Natural killer cell (primary cell): ENCODE results near the gene IP6K2. TPM values are rescaled to one million over a fixed set of nuclear protein-coding genes. Genes with fewer than 3 reads are reported as not detected.
"Not testable (repeated sequence)": the region's sequence is repeated elsewhere in the genome, so short reads cannot be mapped to it uniquely, and the experiment has no call there.

Experiments
- ATAC-seq, 3 donors: fragments of 150-1000 bp in 2 of 3; fragments of 200-7000 bp in 1 of 3; cut with Tn5 transposase; 1 replicate in 1 of 3; 2 replicates in 2 of 3; pipeline ENCODE4 v1.10.0; 2021; ENCODE audit warnings: mild to moderate bottlenecking in 2 of 3, moderate library complexity in 2 of 3
- DNase-seq, 2 donors: peaks; one replicate each; pipeline versions ENCODE4 v3.0.0 to v3.0.0-alpha.2; 2013 to 2021; ENCODE audit warnings: mixed read lengths in 1 of 2
- H3K27ac ChIP-seq: one replicate; pipeline ENCODE4 v1.5.1; 2013; ENCODE audit warnings: mild to moderate bottlenecking, low read length
- H3K27me3 ChIP-seq: one replicate; pipeline ENCODE4 v1.6.1; 2013; ENCODE audit warnings: low read length; ENCODE audit not compliant: control insufficient read depth, insufficient read depth
- H3K36me3 ChIP-seq: one replicate; pipeline ENCODE4 v1.6.1; 2013; ENCODE audit warnings: low read length; ENCODE audit not compliant: control insufficient read depth, insufficient read depth
- H3K4me1 ChIP-seq: one replicate; pipeline ENCODE4 v1.6.1; 2013; ENCODE audit warnings: low read length; ENCODE audit not compliant: control insufficient read depth, insufficient read depth
- H3K4me3 ChIP-seq: one replicate; pipeline ENCODE4 v1.5.1; 2013; ENCODE audit warnings: low read length
- H3K9me3 ChIP-seq: one replicate; pipeline ENCODE4 v1.6.1; 2013; ENCODE audit warnings: low read length; ENCODE audit not compliant: control insufficient read depth, insufficient read depth
- H3K27ac Mint-ChIP-seq, 2 donors: one replicate each; pipeline ENCODE4 v1.8.0; 2022; ENCODE audit warnings: mild to moderate bottlenecking in 2 of 2, mixed read lengths in 2 of 2, moderate library complexity in 1 of 2
- H3K27me3 Mint-ChIP-seq, 2 donors: one replicate each; pipeline ENCODE4 v1.8.0; 2022; ENCODE audit warnings: low read depth in 2 of 2, mixed read lengths in 2 of 2
- H3K36me3 Mint-ChIP-seq: one replicate; pipeline ENCODE4 v1.8.0; 2022; ENCODE audit warnings: mixed read lengths
- H3K4me1 Mint-ChIP-seq, 2 donors: one replicate each; pipeline ENCODE4 v1.8.0; 2022; ENCODE audit warnings: mixed read lengths in 2 of 2
- H3K4me3 Mint-ChIP-seq: one replicate; pipeline ENCODE4 v1.8.0; 2022; ENCODE audit warnings: mild to moderate bottlenecking, moderate library complexity, mixed read lengths
- H3K9me3 Mint-ChIP-seq, 2 donors: one replicate each; pipeline ENCODE4 v1.8.0; 2022; ENCODE audit warnings: mixed read lengths in 2 of 2
- WGBS: methylation state at CpG from one replicate; pipeline ENCODE4 v1.1.7; 2013; ENCODE audit warnings: missing lambda C conversion rate; ENCODE audit not compliant: insufficient coverage; 5-methylcytosine and 5-hydroxymethylcytosine counted together
- intact Hi-C: fragments of 100-400 bp; cut with micrococcal nuclease; formaldehyde crosslinking; loops from one replicate; pipeline ENCODE4 v1.14.2; 2022
- total RNA-seq, 4 donors: library from RNA; stranded (reverse); fragments of 120-200 nt in 1 of 4; gene quantifications; one replicate each; pipeline versions ENCODE4 v1.2.3 to v1.2.4, GENCODE V29; 2013 to 2022
- TF ChIP-seq, protein P1 (sequence below): fragments of 200-600 bp; IDR thresholded peaks from one replicate; pipeline ENCODE4 v1.8.0; 2022; ENCODE audit warnings: antibody characterized with exemption

IP6K2 gene, protein sequence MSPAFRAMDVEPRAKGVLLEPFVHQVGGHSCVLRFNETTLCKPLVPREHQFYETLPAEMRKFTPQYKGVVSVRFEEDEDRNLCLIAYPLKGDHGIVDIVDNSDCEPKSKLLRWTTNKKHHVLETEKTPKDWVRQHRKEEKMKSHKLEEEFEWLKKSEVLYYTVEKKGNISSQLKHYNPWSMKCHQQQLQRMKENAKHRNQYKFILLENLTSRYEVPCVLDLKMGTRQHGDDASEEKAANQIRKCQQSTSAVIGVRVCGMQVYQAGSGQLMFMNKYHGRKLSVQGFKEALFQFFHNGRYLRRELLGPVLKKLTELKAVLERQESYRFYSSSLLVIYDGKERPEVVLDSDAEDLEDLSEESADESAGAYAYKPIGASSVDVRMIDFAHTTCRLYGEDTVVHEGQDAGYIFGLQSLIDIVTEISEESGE
- total RNA-seq: 100 to 1,000 TPM; 140 to 151 (median 148) TPM
- total RNA-seq (2013): 94.1 TPM

DNA sequence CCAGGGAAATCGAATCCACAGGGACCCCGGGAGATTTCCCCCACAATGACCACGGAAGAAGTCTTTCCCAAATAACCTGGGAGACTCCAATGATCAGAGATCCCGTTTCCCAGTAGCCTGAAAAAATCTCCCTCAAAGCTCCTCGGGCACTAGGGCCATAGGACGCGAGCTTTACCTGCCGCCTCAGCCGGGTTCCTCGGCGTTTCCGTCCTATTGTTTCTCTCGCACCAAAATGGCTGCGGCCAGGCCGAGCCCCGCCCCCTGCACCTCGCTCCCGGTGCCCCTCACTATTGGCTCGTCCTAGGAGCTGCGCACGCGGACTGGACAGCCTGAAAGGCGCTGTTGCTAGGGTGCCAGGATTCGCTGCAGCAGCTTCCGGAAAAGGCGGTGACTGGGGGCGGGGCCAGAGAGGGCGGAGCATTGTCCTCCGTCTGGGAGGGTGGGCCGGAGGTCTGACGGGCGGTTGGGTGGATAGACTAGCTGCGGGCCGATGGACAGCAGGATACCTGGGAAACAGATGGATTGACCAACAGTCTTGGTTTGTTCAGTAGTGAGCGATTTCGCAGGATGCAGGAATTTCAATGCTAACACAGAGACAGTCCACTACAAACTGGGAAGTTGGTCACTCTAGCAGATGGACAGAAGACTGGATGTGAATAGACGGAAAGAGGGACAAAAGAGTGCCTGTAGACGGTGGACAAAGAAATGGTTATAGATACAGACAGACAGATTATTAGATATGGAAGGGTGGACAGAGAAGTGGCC is at the start of gene IP6K2:
TSS of gene IP6K2 (minus strand) at position 240 of the 765 bp plus-strand sequence. CDS start 21,930 bp downstream, outside the sequence.
- Mint-ChIP-seq H3K36me3 (no peaks in the 10 kb centered on the region), H3K27me3 (peaks cover 0 to 5% of the 10 kb centered on the region in 2 donors), H3K4me3 (peak within 1 kb of the TSS; percentile 98), H3K27ac (peak within 1 kb of the TSS; percentile 96), H3K9me3 (no peaks in the 10 kb centered on the region), H3K4me1 (peaks cover 37 to 41% of the 10 kb centered on the region in 2 donors)
- intact Hi-C loops: loop anchor here (2.0 kb wide), 3 partner anchors 24 to 52 kb away; partner anchors contain the start of gene NCKIPSD
- Histone ChIP-seq H3K9me3 (no peaks in the 10 kb centered on the region), H3K27ac (peak within 1 kb of the TSS; percentile 82), H3K4me3 (peak within 1 kb of the TSS; percentile 97), H3K36me3 (peaks cover 3% of the 10 kb centered on the region), H3K27me3 (no peaks in the 10 kb centered on the region), H3K4me1 (peaks cover 37% of the 10 kb centered on the region)
- 2% methylated on average over 38 of the region's 38 CpGs for WGBS
- ATAC-seq: peak; percentile 98 to 100 (median 99)
- TF ChIP-seq, protein P1, sequence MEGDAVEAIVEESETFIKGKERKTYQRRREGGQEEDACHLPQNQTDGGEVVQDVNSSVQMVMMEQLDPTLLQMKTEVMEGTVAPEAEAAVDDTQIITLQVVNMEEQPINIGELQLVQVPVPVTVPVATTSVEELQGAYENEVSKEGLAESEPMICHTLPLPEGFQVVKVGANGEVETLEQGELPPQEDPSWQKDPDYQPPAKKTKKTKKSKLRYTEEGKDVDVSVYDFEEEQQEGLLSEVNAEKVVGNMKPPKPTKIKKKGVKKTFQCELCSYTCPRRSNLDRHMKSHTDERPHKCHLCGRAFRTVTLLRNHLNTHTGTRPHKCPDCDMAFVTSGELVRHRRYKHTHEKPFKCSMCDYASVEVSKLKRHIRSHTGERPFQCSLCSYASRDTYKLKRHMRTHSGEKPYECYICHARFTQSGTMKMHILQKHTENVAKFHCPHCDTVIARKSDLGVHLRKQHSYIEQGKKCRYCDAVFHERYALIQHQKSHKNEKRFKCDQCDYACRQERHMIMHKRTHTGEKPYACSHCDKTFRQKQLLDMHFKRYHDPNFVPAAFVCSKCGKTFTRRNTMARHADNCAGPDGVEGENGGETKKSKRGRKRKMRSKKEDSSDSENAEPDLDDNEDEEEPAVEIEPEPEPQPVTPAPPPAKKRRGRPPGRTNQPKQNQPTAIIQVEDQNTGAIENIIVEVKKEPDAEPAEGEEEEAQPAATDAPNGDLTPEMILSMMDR: no peak
- peak; percentile 98 to 99 for DNase-seq

DNA sequence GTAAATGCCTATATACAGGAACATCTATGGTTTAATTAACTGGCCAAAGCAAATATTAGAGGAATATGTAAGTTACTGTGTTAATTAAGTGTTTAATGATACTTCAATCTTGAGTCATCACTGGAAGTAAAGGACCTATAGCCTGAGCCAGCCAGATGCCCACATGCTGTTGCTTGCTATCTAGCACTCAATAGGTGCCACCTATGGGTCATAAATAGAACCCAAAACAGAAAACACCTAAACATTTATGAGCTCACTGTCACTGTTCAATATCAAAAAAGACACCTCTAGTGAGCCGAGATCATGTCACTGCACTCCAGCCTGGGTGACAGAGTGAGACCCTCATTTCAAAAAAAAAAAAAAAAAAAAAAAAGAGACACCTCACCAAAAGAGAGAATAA is 48.4 kb upstream of the IP6K2 start:
- H3K4me1 ChIP-seq: no peaks in the 10 kb centered on the region
- Mint-ChIP-seq H3K27me3 (no peaks in the 10 kb centered on the region), H3K27ac (peak overlapping the region; percentile 3 to 67), H3K9me3 (no peaks in the 10 kb centered on the region), H3K36me3 (no peaks in the 10 kb centered on the region), H3K4me3 (no peak overlapping the region), H3K4me1 (peaks cover 0 to 6% of the 10 kb centered on the region in 2 donors)
- H3K27ac ChIP-seq: no peak overlapping the region
- DNase-seq (peak in 1 of 2 donors; percentile 26), ATAC-seq (peak in 2 of 3 donors; percentile 40 to 49)
- peaks cover 26% of the 10 kb centered on the region for H3K36me3 ChIP-seq
- no peaks in the 10 kb centered on the region for H3K9me3 ChIP-seq
- WGBS: 100% methylated on average over 1 of the region's 1 CpG
- no peak overlapping the region for H3K4me3 ChIP-seq
- TF ChIP-seq, protein P1: no peak
- H3K27me3 ChIP-seq: no peaks in the 10 kb centered on the region
- intact Hi-C loops: no loop called here

DNA sequence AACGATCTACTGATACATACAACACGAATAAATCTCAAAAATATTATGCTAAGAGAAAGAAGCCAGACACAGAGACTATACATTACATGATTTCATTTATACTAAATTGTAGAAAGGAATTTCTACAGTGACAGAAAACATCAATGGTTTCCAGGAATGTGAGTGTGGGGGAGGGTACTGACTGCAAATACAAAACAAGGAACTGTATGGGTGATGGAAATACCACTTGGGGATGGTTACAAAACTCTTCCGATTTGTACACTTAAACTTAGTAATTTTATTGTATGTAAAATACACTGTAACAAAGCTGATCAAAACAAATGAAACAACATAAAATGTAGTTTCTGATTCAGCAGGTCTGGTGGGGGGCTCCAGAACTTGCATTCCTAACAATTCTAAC is 45.8 kb upstream of the IP6K2 start:
- Mint-ChIP-seq H3K4me3 (no peak overlapping the region), H3K27me3 (no peaks in the 10 kb centered on the region), H3K4me1 (no peaks in the 10 kb centered on the region), H3K36me3 (no peaks in the 10 kb centered on the region), H3K27ac (peak overlapping the region in 1 of 2 donors; percentile 3), H3K9me3 (no peaks in the 10 kb centered on the region)
- Histone ChIP-seq H3K4me3 (no peak overlapping the region), H3K36me3 (peaks cover 27% of the 10 kb centered on the region), H3K4me1 (no peaks in the 10 kb centered on the region), H3K9me3 (no peaks in the 10 kb centered on the region), H3K27ac (no peak overlapping the region), H3K27me3 (no peaks in the 10 kb centered on the region)
- TF ChIP-seq, protein P1: no peak
- WGBS: no CpG with 5 or more reads among the region's 3 CpGs
- intact Hi-C loops: no loop called here
- ATAC-seq (no peak), DNase-seq (no peak)

DNA sequence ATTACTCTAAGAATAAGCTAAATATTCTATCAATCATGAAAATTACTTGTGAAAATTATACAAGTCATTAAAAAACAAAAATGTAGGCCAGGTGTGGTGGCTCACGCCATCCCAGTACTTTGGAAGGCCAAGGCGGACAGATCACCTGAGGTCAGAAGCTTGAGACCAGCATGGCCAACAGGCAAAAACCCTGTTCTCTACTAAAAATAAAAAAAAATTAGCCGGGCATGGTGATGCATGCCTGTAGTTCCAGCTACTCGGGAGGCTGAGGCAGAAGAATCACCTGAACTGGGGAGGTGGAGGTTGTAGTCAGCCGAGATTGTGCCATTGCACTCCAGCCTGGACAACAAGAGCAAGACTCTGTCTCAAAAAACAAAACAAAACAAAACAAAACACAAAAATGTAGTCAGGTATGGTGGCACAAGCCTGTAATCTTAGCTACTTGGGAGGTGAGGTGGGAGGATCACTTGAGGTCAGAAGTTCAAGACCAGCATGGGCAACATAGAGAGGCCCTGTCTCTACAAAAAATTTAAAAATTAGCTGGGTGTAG is 43.0 kb upstream of the IP6K2 start:
- H3K9me3 ChIP-seq, H3K27me3 Mint-ChIP-seq, H3K27ac Mint-ChIP-seq, H3K9me3 Mint-ChIP-seq, ATAC-seq, H3K27me3 ChIP-seq, H3K36me3 Mint-ChIP-seq, DNase-seq, H3K4me3 ChIP-seq, H3K4me3 Mint-ChIP-seq, H3K4me1 ChIP-seq, H3K27ac ChIP-seq, intact Hi-C loops, H3K4me1 Mint-ChIP-seq: not testable (repeated sequence)
- WGBS: 99% methylated on average over 5 of the region's 5 CpGs
- peaks cover 39% of the 10 kb centered on the region for H3K36me3 ChIP-seq

DNA sequence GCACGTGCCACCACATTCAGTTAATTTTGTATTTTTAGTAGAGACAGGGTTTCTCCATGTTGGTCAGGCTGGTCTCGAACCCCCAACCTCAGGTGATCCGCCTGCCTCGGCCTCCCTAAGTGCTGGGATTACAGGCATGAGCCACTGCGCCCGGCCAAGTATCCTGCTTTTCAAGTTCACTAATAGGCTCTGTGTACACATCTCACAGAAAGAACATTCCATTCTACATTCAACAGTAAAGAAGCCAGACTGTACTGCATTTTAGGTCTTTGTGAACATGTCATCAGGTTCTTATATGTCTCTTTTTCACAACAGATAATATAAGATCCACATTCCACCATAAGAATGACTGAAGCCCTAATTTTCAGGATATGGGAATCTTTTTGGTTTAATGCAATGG is 42.5 kb upstream of the IP6K2 start:
- WGBS: 98% methylated on average over 6 of the region's 6 CpGs
- H3K36me3 Mint-ChIP-seq, H3K4me3 Mint-ChIP-seq, intact Hi-C loops, H3K27ac ChIP-seq, H3K4me1 Mint-ChIP-seq, H3K27me3 Mint-ChIP-seq, H3K4me1 ChIP-seq, H3K4me3 ChIP-seq, H3K9me3 ChIP-seq, H3K27ac Mint-ChIP-seq, H3K27me3 ChIP-seq, ATAC-seq, DNase-seq, H3K9me3 Mint-ChIP-seq: not testable (repeated sequence)
- H3K36me3 ChIP-seq: peaks cover 35% of the 10 kb centered on the region
